Choroid plexus epithelial cell (primary cell): ENCODE data around the gene TBX4.

ENCODE experiments used
- DNase-seq: peaks from one replicate; pipeline ENCODE4 v3.0.0-alpha.2; 2010; ENCODE audit warnings: low read depth
- H3K4me3 ChIP-seq: 2 replicates; pipeline ENCODE4 v1.5.1; 2011; ENCODE audit warnings: low read depth, mild to moderate bottlenecking, control low read depth, low read length, moderate library complexity
- TF ChIP-seq, protein P1 (sequence below): conservative IDR thresholded peaks from 2 replicates; pipeline ENCODE4 v1.5.1; 2011; ENCODE audit warnings: low read depth, mild to moderate bottlenecking, control low read depth, inconsistent platforms, low read length, moderate library complexity

The TBX4 gene

DNA sequence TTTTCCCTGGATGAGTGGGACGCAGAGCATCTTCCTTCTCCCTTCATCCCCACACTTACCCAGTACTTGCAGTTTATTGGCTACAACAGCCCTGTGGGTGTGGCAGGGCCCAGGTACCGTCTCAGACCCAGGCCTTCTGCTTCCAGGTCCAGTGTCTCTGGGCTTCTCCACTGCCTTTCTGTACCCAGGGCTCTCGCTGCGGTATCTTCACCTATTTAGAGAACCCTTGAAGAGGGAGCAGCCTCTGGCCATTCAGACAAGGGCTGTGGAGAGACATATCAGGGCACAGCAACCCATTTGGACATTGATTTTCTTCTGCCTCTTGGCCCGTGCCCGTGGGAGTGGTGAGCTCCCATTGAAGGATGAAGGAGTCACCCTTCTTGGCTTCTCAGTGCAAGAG is 17.3 kb downstream of the TBX4 start:
- H3K4me3 ChIP-seq, result no peak overlapping the region
- TF ChIP-seq, protein P1, sequence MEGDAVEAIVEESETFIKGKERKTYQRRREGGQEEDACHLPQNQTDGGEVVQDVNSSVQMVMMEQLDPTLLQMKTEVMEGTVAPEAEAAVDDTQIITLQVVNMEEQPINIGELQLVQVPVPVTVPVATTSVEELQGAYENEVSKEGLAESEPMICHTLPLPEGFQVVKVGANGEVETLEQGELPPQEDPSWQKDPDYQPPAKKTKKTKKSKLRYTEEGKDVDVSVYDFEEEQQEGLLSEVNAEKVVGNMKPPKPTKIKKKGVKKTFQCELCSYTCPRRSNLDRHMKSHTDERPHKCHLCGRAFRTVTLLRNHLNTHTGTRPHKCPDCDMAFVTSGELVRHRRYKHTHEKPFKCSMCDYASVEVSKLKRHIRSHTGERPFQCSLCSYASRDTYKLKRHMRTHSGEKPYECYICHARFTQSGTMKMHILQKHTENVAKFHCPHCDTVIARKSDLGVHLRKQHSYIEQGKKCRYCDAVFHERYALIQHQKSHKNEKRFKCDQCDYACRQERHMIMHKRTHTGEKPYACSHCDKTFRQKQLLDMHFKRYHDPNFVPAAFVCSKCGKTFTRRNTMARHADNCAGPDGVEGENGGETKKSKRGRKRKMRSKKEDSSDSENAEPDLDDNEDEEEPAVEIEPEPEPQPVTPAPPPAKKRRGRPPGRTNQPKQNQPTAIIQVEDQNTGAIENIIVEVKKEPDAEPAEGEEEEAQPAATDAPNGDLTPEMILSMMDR, result no peak
- no peak for DNase-seq

DNA sequence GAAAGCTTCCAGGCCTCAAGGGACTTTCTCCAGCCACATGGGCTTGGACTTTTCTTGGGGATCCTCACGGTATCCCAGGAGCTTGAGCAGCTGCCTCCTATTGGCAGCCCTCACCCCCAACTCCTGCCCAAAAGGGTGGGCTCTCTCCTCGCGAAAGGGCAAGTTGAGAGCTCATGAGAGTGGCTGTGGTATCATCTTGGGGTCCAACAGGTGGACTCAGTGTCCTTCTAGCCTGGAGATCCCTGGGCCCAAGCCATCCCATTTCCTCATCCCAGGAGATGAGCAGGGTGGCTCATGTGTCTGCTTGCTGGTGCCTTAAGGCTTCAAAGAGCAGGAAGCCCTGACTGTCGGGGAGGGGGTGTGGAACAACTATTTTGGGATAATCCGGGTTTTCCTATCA is 17.7 kb downstream of the TBX4 start:
- H3K4me3 ChIP-seq, result no peak overlapping the region
- no peak for DNase-seq
- TF ChIP-seq, protein P1, result no peak

DNA sequence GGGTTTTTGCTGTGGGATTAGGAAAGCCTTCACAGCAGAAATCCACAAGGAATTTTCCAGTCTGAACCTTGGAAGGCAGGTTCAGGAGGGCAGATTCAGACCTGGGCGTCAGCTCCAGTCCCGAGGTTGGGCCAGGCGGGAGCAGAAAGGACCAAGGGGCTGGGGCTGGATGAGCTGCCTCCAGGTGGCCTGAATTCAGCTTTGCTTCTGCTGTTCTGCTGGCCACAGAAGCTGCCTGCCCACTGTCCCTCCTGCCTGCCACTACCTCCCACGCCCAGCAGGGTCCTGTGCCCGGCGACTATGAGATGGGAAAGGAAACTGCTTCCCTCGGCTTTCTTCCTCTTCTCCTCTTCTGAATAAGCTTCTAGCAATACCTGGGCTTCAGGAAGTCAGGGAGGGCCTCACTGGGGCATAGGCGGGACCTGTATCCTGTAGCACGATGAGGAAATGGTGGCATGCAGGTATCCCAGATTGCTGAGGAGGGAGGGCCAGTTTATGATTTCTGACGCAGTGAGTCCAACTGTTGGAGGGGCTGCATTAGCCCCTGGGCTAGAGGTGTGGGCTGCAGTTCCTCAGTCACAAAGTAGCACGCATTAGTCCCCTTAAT is 18.4 kb downstream of the TBX4 start:
- no peak overlapping the region for H3K4me3 ChIP-seq
- TF ChIP-seq, protein P1, result no peak
- no peak for DNase-seq

DNA sequence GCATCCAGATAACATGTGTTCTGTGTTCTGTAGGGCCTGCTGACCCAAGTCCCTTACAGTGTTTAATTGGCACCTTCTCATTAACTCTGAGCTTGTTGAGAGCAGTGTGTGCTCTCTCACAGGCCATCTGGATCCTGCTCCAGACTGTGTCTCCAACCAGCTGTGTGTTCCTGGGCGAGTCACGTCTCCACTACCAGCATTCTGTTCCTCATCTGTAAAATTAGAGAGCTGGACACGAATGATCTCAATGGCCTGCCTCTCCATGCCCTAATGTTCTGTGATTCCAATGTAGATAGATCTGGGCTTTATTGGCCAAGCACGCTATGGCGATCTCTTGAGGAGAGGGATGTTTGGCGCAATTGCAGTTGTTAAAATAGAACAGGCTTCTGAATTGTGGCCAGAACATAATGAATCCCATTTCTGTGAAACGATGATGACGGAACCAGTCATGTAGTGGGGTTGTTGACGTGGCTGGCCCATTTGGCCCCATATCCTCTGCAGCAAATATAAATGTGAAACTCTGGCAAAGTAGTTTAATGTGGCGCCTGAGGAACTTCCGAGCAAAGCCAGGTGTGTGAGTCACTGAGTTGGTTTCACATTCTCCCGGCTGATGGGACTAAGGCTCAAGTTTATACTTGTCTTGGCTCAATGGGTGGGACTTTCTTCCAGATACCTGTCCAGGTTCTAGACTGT is 22.2 kb downstream of the TBX4 start:
- no peak overlapping the region for H3K4me3 ChIP-seq
- no peak for DNase-seq
- TF ChIP-seq, protein P1, result no peak

DNA sequence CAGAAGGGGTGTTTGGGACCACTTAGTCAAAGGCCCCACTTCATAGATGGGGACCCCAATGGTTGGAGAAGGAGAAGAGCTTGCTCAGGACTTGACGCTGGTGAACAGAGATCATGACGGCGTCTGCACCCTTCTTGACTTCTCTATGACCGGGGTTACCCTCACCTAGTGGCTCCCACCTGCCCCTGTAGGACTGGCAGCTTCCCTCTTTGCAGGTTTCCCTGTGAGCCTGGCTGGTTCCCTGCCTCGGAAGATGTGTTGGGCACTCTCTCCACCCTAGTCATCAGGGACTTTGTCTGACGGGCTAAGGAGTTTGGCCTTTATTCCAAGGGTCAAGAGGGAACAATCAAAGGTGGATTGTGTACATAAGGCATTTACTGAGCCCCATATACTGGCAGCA is 22.7 kb downstream of the TBX4 start:
- no peak overlapping the region for H3K4me3 ChIP-seq
- DNase-seq, result no peak
- TF ChIP-seq, protein P1, result no peak

DNA sequence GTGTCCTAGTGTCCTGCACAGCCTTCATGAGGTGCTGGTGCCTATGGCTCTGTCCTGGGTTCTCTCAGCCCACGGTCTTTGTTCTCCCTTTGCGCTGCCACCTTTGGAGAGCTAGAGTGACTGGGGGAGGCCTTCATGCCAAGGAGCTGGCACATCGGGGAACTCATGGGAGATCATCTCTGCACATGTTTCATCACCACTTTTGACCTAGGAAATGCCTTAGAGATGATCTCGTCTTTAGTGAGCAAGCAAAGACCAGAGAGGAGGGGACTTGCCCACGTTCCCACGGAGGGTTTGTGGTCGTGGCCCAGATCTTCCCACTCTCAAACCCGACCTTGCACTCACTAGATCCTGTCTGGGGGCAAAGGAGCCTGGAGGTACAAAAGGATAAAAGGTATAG is 23.5 kb downstream of the TBX4 start:
- TF ChIP-seq, protein P1, result no peak
- DNase-seq, result peak; percentile 42
- H3K4me3 ChIP-seq, result no peak overlapping the region

DNA sequence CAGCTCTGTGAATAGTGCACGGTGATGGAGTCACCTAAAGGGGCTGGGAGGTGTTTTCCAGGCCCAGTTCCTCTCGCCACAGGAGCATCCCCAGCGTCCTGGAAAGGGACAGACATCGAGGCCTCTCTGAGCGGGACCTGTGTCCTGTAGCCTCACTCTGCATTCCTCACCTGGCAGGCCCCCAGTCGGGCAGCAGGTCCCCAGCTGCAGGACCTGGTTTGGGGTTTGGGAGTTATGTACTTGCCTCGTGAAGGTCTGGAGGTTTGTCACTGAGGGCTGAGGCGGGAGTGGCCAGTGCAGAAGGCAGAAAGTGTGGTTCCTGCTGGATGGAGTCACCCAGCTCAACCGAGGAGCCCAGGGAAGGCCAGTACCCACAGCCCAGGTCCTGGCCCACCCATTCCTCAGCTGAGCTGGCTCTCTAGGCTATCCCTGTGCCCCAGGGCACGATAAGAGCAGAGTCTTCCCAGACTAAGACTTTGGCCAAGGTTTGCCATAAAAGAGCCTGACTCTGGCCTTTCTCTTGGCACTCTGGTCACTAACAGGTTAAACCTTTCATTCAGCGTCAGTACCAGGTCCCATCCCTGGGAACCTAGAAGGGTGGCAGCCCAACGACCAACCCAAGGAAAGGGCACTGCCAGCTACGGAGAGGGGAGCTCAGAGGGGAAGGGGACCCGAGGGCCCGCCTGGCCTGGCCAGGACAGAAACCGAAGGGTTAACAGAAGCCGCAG is 24.4 kb downstream of the TBX4 start:
- H3K4me3 ChIP-seq, result no peak overlapping the region
- DNase-seq, result no peak
- TF ChIP-seq, protein P1, result no peak
